Measurements from ENCODE around the gene LOXL4. TPM values are rescaled to one million over a fixed set of nuclear protein-coding genes. Genes with fewer than 3 reads are reported as not detected.

LOXL4 gene
- total and polyA plus RNA-seq, 8 donors, result 0.29 to 23.7 (median 1.7) TPM

GRCh38 chr10:98252464-98252863 lies 15.5 kb downstream of the LOXL4 start:
- DNase-seq, result peak in 1 of 2 donors; percentile 1
- TF ChIP-seq POLR2AphosphoS5 (IDR thresholded peaks at IDR 0.05), result no peak
- no peak for TF ChIP-seq CTCF (IDR thresholded peaks at IDR 0.05)
- TF ChIP-seq POLR2A (IDR thresholded peaks at IDR 0.05), result no peak
- no peak for TF ChIP-seq EP300 (IDR thresholded peaks at IDR 0.05)
- Histone ChIP-seq H3K9me3 (no peaks in the 10 kb centered on the region), H3K27ac (no peak overlapping the region), H3K27me3 (no peaks in the 10 kb centered on the region), H3K4me1 (no peaks in the 10 kb centered on the region), H3K36me3 (peaks cover 17 to 79% (median 58%) of the 10 kb centered on the region in 4 donors), H3K4me3 (no peak overlapping the region)
- WGBS, 5 donors, result 88 to 96% (median 94%) methylated on average over 4 to 7 of the region's 7 CpGs
- intact Hi-C loops (cut with DNase I; ENCODE audit: low total_unique reads), result no loop called here

GRCh38 chr10:98251399-98251798 lies 16.6 kb downstream of the LOXL4 start:
- H3K27ac ChIP-seq, result no peak overlapping the region
- peaks cover 21 to 85% (median 68%) of the 10 kb centered on the region in 4 donors for H3K36me3 ChIP-seq
- WGBS, 5 donors, result 74 to 88% (median 76%) methylated on average over 8 of the region's 8 CpGs
- H3K9me3 ChIP-seq, result no peaks in the 10 kb centered on the region
- no peak overlapping the region for H3K4me3 ChIP-seq
- intact Hi-C loops (cut with DNase I; ENCODE audit: low total_unique reads), result no loop called here
- H3K27me3 ChIP-seq, result no peaks in the 10 kb centered on the region
- H3K4me1 ChIP-seq, result peaks cover 0 to 7% (median 0%) of the 10 kb centered on the region in 4 donors
- DNase-seq, result peak in 1 of 2 donors; percentile 0
- no peak for TF ChIP-seq POLR2A (IDR thresholded peaks at IDR 0.05)
- TF ChIP-seq CTCF (IDR thresholded peaks at IDR 0.05), result no peak

GRCh38 chr10:98249134-98249533 lies 18.9 kb downstream of the LOXL4 start:
- intact Hi-C loops (cut with DNase I; ENCODE audit: low total_unique reads), result no loop called here
- Histone ChIP-seq H3K4me1 (peaks cover 0 to 21% (median 0%) of the 10 kb centered on the region in 4 donors), H3K27me3 (no peaks in the 10 kb centered on the region), H3K27ac (no peak overlapping the region), H3K4me3 (no peak overlapping the region), H3K9me3 (no peaks in the 10 kb centered on the region), H3K36me3 (peaks cover 26 to 93% (median 86%) of the 10 kb centered on the region in 4 donors)
- DNase-seq, result peak in 1 of 2 donors; percentile 0
- 72 to 81% (median 75%) methylated on average over 3 of the region's 3 CpGs for WGBS, 5 donors
- TF ChIP-seq POLR2AphosphoS5 (IDR thresholded peaks at IDR 0.05) (no peak), CTCF (IDR thresholded peaks at IDR 0.05) (no peak)

GRCh38 chr10:98248018-98248417 lies 20.0 kb downstream of the LOXL4 start:
- Histone ChIP-seq H3K4me1 (peaks cover 0 to 27% (median 0%) of the 10 kb centered on the region in 4 donors), H3K36me3 (peaks cover 28 to 92% (median 90%) of the 10 kb centered on the region in 4 donors), H3K27ac (no peak overlapping the region), H3K27me3 (no peaks in the 10 kb centered on the region), H3K4me3 (no peak overlapping the region), H3K9me3 (no peaks in the 10 kb centered on the region)
- 87 to 97% (median 96%) methylated on average over 4 of the region's 4 CpGs for WGBS, 5 donors
- TF ChIP-seq CTCF (IDR thresholded peaks at IDR 0.05) (no peak), POLR2A (IDR thresholded peaks at IDR 0.05) (no peak), POLR2AphosphoS5 (IDR thresholded peaks at IDR 0.05) (no peak), EP300 (IDR thresholded peaks at IDR 0.05) (no peak)
- intact Hi-C loops (cut with DNase I; ENCODE audit: low total_unique reads), result no loop called here
- DNase-seq, result peak in 1 of 2 donors; percentile 0

Data from stomach (tissue), 9 donors.